GM21825 (cell line): ENCODE data around the gene MYO3B.
"Not testable (repeated sequence)": the region's sequence is repeated elsewhere in the genome, so short reads cannot be mapped to it uniquely, and the experiment has no call there.

Experiments
- ATAC-seq: cut with Tn5 transposase; IDR thresholded peaks from one replicate; pipeline ENCODE4 v1.9.1; 2021; ENCODE audit warnings: mild to moderate bottlenecking, moderate library complexity; ENCODE audit not compliant: unreplicated experiment

MYO3B gene

GRCh38 chr2:170544817-170545216 is 366.9 kb downstream of the MYO3B start:
- no peak for ATAC-seq

GRCh38 chr2:170548304-170548703 is 370.4 kb downstream of the MYO3B start:
- no peak for ATAC-seq

- ATAC-seq, result no peak
These were observed 372.6 kb downstream of the MYO3B start for GRCh38 chr2:170550501-170550900.

GRCh38 chr2:170551899-170552298 is 374.0 kb downstream of the MYO3B start:
- not testable (repeated sequence) for ATAC-seq

- no peak for ATAC-seq
These were observed 375.8 kb downstream of the MYO3B start for GRCh38 chr2:170553748-170554147.

GRCh38 chr2:170554278-170554955 is 376.5 kb downstream of the MYO3B start:
- no peak for ATAC-seq

- ATAC-seq, result no peak
These were observed 385.0 kb downstream of the MYO3B start for GRCh38 chr2:170562928-170563327.

GRCh38 chr2:170563401-170563800 is 385.5 kb downstream of the MYO3B start:
- no peak for ATAC-seq

- no peak for ATAC-seq
These were observed 388.2 kb downstream of the MYO3B start for GRCh38 chr2:170566138-170566537.

- no peak for ATAC-seq
These were observed 389.5 kb downstream of the MYO3B start for GRCh38 chr2:170567429-170567828.

GRCh38 chr2:170568511-170568910 is 390.6 kb downstream of the MYO3B start:
- no peak for ATAC-seq

GRCh38 chr2:170571612-170572011 is 393.7 kb downstream of the MYO3B start:
- ATAC-seq, result no peak

- ATAC-seq, result no peak
These were observed 395.7 kb downstream of the MYO3B start for GRCh38 chr2:170573671-170574070.

- no peak for ATAC-seq
These were observed 398.3 kb downstream of the MYO3B start for GRCh38 chr2:170576296-170576695.

- ATAC-seq, result no peak
These were observed 399.4 kb downstream of the MYO3B start for GRCh38 chr2:170577356-170577755.

GRCh38 chr2:170578606-170579005 is 400.7 kb downstream of the MYO3B start:
- no peak for ATAC-seq

GRCh38 chr2:170579511-170579910 is 401.6 kb downstream of the MYO3B start:
- ATAC-seq, result no peak

- ATAC-seq, result no peak
These were observed 404.4 kb downstream of the MYO3B start for GRCh38 chr2:170582313-170582712.

GRCh38 chr2:170582751-170583463 is 405.0 kb downstream of the MYO3B start:
- no peak for ATAC-seq

- no peak for ATAC-seq
These were observed 407.1 kb downstream of the MYO3B start for GRCh38 chr2:170585067-170585466.

- no peak for ATAC-seq
These were observed 408.7 kb downstream of the MYO3B start for GRCh38 chr2:170586571-170587095.

- ATAC-seq, result no peak
These were observed 409.2 kb downstream of the MYO3B start for GRCh38 chr2:170587117-170587516.
